HEK293 (cell line): ENCODE results near the gene ZDHHC3.

Experiments used
- CTCF ChIA-PET: fragments of 350-600 bp; formaldehyde crosslinking; extraction: SDS; loops from one replicate; lab custom pipeline; 2021; ENCODE audit warnings: antibody characterized with exemption; lab: Yijun Ruan, JAX
- POLR2A ChIA-PET: fragments of 300-600 bp; formaldehyde crosslinking; extraction: SDS; loops from one replicate; lab custom pipeline; 2020; ENCODE audit warnings: antibody characterized with exemption, inconsistent platforms; lab: Yijun Ruan, JAX
- H3K27ac ChIP-seq: fragments of 200-500 bp; sonication (Bioruptor generic); 2 replicates; pipeline ENCODE4 v1.5.1; 2014; ENCODE audit warnings: low read depth, low read length, control low read depth, inconsistent platforms; ENCODE audit errors: extremely low read depth
- H3K36me3 ChIP-seq, 2 experiments: fragments of 200-500 bp in 1 of 2; sonication (Bioruptor generic) in 1 of 2; 1 replicate in 1 of 2; 2 replicates in 1 of 2; pipeline ENCODE4 v1.5.1; 2014 to 2017; ENCODE audit warnings: inconsistent platforms in 2 of 2, low read length in 2 of 2; ENCODE audit not compliant: control insufficient read depth in 2 of 2, insufficient read depth in 1 of 2
- H3K4me1 ChIP-seq: fragments of 200-500 bp; sonication (Bioruptor generic); 2 replicates; pipeline ENCODE4 v1.5.1; 2014; ENCODE audit warnings: mild to moderate bottlenecking, low read length, inconsistent platforms; ENCODE audit not compliant: control insufficient read depth, insufficient read depth
- H3K4me3 ChIP-seq: 2 replicates; pipeline ENCODE4 v1.5.1; 2011; ENCODE audit warnings: low read depth, mild to moderate bottlenecking, control low read depth, low read length, moderate library complexity
- H3K9me3 ChIP-seq: fragments of 200-500 bp; sonication (Bioruptor generic); 2 replicates; pipeline ENCODE4 v1.5.1; 2014; ENCODE audit warnings: low read depth, low read length, inconsistent platforms; ENCODE audit not compliant: control insufficient read depth, insufficient read depth
- GFI1B ChIP-seq: fragments of 450-650 bp; formaldehyde crosslinking; IDR thresholded peaks from 2 replicates; pipeline ENCODE4 v1.5.1; 2016; ENCODE audit warnings: missing biosample characterization, missing genetic modification characterization
- KLF10 ChIP-seq: fragments of 450-650 bp; IDR thresholded peaks from 2 replicates; pipeline ENCODE4 v1.5.1; 2018; ENCODE audit warnings: missing biosample characterization, mild to moderate bottlenecking, missing genetic modification characterization
- PRDM10 ChIP-seq: fragments of 450-650 bp; formaldehyde crosslinking; IDR thresholded peaks from 2 replicates; pipeline ENCODE4 v1.5.1; 2016; ENCODE audit warnings: missing biosample characterization, missing genetic modification characterization
- PRDM6 ChIP-seq: fragments of 450-650 bp; formaldehyde crosslinking; IDR thresholded peaks from 2 replicates; pipeline ENCODE4 v1.5.1; 2017; ENCODE audit warnings: missing biosample characterization, missing genetic modification characterization
- ZFP41 ChIP-seq: fragments of 450-650 bp; formaldehyde crosslinking; IDR thresholded peaks from 2 replicates; pipeline ENCODE4 v1.5.1; 2016; ENCODE audit warnings: missing biosample characterization, missing genetic modification characterization, borderline replicate concordance
- ZNF133 ChIP-seq: fragments of 450-650 bp; formaldehyde crosslinking; IDR thresholded peaks from 2 replicates; pipeline ENCODE4 v1.5.1; 2016; ENCODE audit warnings: missing biosample characterization, missing genetic modification characterization
- ZNF175 ChIP-seq: fragments of 450-650 bp; formaldehyde crosslinking; IDR thresholded peaks from 2 replicates; pipeline ENCODE4 v1.5.1; 2016; ENCODE audit warnings: missing biosample characterization, missing genetic modification characterization
- ZNF184 ChIP-seq: fragments of 450-650 bp; IDR thresholded peaks from 2 replicates; pipeline ENCODE4 v1.5.1; 2018; ENCODE audit warnings: missing biosample characterization, mild to moderate bottlenecking, missing genetic modification characterization
- ZNF19 ChIP-seq: fragments of 450-650 bp; formaldehyde crosslinking; IDR thresholded peaks from 2 replicates; pipeline ENCODE4; 2016; ENCODE audit warnings: missing biosample characterization, missing genetic modification characterization, low read depth
- ZNF2 ChIP-seq: fragments of 450-650 bp; formaldehyde crosslinking; IDR thresholded peaks from 2 replicates; pipeline ENCODE4 v1.5.1; 2016; ENCODE audit warnings: missing biosample characterization, missing genetic modification characterization
- ZNF449 ChIP-seq: fragments of 450-650 bp; formaldehyde crosslinking; IDR thresholded peaks from 2 replicates; pipeline ENCODE4 v1.5.1; 2017; ENCODE audit warnings: missing biosample characterization, mild to moderate bottlenecking, missing genetic modification characterization, moderate library complexity
- ZNF488 ChIP-seq: fragments of 450-650 bp; formaldehyde crosslinking; IDR thresholded peaks from 2 replicates; pipeline ENCODE4 v1.5.1; 2016; ENCODE audit warnings: missing biosample characterization, missing genetic modification characterization
- ZNF510 ChIP-seq: fragments of 450-650 bp; formaldehyde crosslinking; IDR thresholded peaks from 2 replicates; pipeline ENCODE4 v1.5.1; 2018; ENCODE audit warnings: mild to moderate bottlenecking, missing genetic modification characterization, missing biosample characterization; ENCODE audit not compliant: insufficient replicate concordance
- ZNF544 ChIP-seq: fragments of 450-650 bp; formaldehyde crosslinking; IDR thresholded peaks from 2 replicates; pipeline ENCODE4 v1.5.0; 2017; ENCODE audit warnings: missing biosample characterization, missing genetic modification characterization
- ZNF768 ChIP-seq: fragments of 450-650 bp; formaldehyde crosslinking; IDR thresholded peaks from 2 replicates; pipeline ENCODE4 v1.5.1; 2018; ENCODE audit warnings: missing biosample characterization, mild to moderate bottlenecking, missing genetic modification characterization
- ZNF843 ChIP-seq: fragments of 450-650 bp; formaldehyde crosslinking; IDR thresholded peaks from 2 replicates; pipeline ENCODE4 v1.5.1; 2016; ENCODE audit warnings: missing biosample characterization, missing genetic modification characterization
- ZSCAN23 ChIP-seq: fragments of 450-650 bp; formaldehyde crosslinking; IDR thresholded peaks from 2 replicates; pipeline ENCODE4 v1.5.1; 2016; ENCODE audit warnings: missing biosample characterization, missing genetic modification characterization
- TF ChIP-seq, protein P1 (sequence below): fragments of 450-650 bp; formaldehyde crosslinking; IDR thresholded peaks from 2 replicates; pipeline ENCODE4 v1.5.1; 2016; ENCODE audit warnings: missing biosample characterization, missing genetic modification characterization
- TF ChIP-seq, protein P2 (sequence below): fragments of 450-650 bp; formaldehyde crosslinking; IDR thresholded peaks from 2 replicates; pipeline ENCODE4 v1.5.1; 2017; ENCODE audit warnings: missing biosample characterization, missing genetic modification characterization
- TF ChIP-seq, protein P3 (sequence below): fragments of 450-650 bp; formaldehyde crosslinking; IDR thresholded peaks from 2 replicates; pipeline ENCODE4 v1.5.1; 2016; ENCODE audit warnings: missing biosample characterization, missing genetic modification characterization, low read depth

The ZDHHC3 gene

GRCh38 chr3:44961888-44962287 lies 14.1 kb downstream of the ZDHHC3 start:
- Histone ChIP-seq H3K4me1 (no peaks in the 10 kb centered on the region), H3K27ac (no peak overlapping the region), H3K4me3 (no peak overlapping the region), H3K36me3 (peaks cover 0 to 26% of the 10 kb centered on the region in 2 experiments; a peak in 1 of 3 replicates), H3K9me3 (no peaks in the 10 kb centered on the region)
- POLR2A ChIA-PET, result no interaction called here
- CTCF ChIA-PET, result no interaction called here
- TF ChIP-seq, protein P1, sequence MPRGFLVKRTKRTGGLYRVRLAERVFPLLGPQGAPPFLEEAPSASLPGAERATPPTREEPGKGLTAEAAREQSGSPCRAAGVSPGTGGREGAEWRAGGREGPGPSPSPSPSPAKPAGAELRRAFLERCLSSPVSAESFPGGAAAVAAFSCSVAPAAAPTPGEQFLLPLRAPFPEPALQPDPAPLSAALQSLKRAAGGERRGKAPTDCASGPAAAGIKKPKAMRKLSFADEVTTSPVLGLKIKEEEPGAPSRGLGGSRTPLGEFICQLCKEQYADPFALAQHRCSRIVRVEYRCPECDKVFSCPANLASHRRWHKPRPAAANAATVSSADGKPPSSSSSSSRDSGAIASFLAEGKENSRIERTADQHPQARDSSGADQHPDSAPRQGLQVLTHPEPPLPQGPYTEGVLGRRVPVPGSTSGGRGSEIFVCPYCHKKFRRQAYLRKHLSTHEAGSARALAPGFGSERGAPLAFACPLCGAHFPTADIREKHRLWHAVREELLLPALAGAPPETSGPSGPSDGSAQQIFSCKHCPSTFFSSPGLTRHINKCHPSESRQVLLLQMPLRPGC, result no peak
- TF ChIP-seq ZSCAN23 (tag by site-specific recombination) (no peak), ZNF768 (no peak), ZNF175 (no peak), ZNF544 (tag by site-specific recombination) (no peak)

DNA sequence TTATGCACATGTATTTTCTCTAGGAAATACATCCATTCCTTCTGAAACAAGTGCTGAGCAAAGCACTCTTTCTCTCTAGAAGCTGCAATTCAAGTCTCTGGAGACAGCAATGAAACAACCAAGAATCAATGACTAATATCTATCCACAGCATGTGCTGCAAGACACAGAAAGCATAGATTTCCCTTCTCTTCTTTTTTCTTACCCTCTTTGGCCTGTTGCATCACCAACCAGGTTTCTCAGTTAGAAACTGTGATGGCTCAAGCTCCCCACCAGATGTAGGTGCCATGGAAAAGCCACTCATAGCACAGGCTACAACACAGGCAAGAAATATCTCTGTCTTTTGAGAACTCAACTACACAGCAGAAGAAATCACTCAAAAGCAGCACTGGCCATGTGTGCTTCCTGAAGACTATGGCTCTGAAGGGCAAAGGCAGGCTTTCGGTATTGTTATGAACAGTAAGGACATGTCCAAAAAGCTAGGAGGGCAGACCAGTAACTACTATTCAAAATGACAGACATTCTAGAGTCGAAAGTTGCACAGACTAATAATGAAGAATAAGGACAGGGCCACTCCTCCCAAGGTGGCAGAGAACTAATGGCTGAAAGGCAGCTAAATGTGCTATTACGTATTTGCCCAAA lies 15.5 kb downstream of the ZDHHC3 start:
- H3K4me3 ChIP-seq, result no peak overlapping the region
- H3K9me3 ChIP-seq, result no peaks in the 10 kb centered on the region
- peaks cover 0 to 33% of the 10 kb centered on the region in 2 experiments; a peak in 1 of 3 replicates for H3K36me3 ChIP-seq
- no peaks in the 10 kb centered on the region for H3K4me1 ChIP-seq
- CTCF ChIA-PET, result interaction anchor here (0.9 kb wide), 1 partner anchor 16 kb away, joined by 3 read pairs; no protein-coding TSS in a partner anchor
- POLR2A ChIA-PET, result no interaction called here
- no peak overlapping the region for H3K27ac ChIP-seq
- TF ChIP-seq ZNF510, result no peak
- no peak for TF ChIP-seq ZNF2 (tag by site-specific recombination)
- TF ChIP-seq, protein P2, sequence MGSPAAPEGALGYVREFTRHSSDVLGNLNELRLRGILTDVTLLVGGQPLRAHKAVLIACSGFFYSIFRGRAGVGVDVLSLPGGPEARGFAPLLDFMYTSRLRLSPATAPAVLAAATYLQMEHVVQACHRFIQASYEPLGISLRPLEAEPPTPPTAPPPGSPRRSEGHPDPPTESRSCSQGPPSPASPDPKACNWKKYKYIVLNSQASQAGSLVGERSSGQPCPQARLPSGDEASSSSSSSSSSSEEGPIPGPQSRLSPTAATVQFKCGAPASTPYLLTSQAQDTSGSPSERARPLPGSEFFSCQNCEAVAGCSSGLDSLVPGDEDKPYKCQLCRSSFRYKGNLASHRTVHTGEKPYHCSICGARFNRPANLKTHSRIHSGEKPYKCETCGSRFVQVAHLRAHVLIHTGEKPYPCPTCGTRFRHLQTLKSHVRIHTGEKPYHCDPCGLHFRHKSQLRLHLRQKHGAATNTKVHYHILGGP, result no peak
- TF ChIP-seq KLF10 (tag by site-specific recombination), result no peak
- TF ChIP-seq, protein P3, sequence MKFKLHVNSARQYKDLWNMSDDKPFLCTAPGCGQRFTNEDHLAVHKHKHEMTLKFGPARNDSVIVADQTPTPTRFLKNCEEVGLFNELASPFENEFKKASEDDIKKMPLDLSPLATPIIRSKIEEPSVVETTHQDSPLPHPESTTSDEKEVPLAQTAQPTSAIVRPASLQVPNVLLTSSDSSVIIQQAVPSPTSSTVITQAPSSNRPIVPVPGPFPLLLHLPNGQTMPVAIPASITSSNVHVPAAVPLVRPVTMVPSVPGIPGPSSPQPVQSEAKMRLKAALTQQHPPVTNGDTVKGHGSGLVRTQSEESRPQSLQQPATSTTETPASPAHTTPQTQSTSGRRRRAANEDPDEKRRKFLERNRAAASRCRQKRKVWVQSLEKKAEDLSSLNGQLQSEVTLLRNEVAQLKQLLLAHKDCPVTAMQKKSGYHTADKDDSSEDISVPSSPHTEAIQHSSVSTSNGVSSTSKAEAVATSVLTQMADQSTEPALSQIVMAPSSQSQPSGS (tag by site-specific recombination), result no peak
- no peak for TF ChIP-seq GFI1B (tag by site-specific recombination)
- no peak for TF ChIP-seq ZNF843 (tag by site-specific recombination)
- no peak for TF ChIP-seq ZNF184 (tag by site-specific recombination)
- TF ChIP-seq PRDM10 (tag by site-specific recombination), result no peak
- no peak for TF ChIP-seq ZNF488 (tag by site-specific recombination)
- no peak for TF ChIP-seq ZNF19 (tag by site-specific recombination)
- no peak for TF ChIP-seq ZFP41 (tag by site-specific recombination)
- no peak for TF ChIP-seq PRDM6 (tag by site-specific recombination)
- TF ChIP-seq ZNF133 (tag by site-specific recombination), result no peak
- TF ChIP-seq ZNF449 (tag by site-specific recombination), result no peak
